Lower lobe of right lung (tissue), 2 donors: ENCODE data around the gene HOXD9. TPM values are rescaled to one million over a fixed set of nuclear protein-coding genes. Genes with fewer than 3 reads are reported as not detected.
A peak's percentile ranks its signal among the peaks of the same experiment; 100 is the strongest.

Experiments
- ATAC-seq, 2 donors: fragments of 200-7000 bp; cut with Tn5 transposase; one replicate each; pipeline ENCODE4 v1.9.1; 2020 to 2022; ENCODE audit warnings: mild to moderate bottlenecking in 2 of 2, moderate library complexity in 2 of 2
- DNase-seq: peaks from one replicate; pipeline ENCODE4 v3.0.0-alpha.2; 2020
- H3K27ac ChIP-seq: fragments of 200-600 bp; one replicate; pipeline ENCODE4 v1.8.0; 2022
- H3K27me3 ChIP-seq: fragments of 200-600 bp; one replicate; pipeline ENCODE4 v1.8.0; 2022; ENCODE audit warnings: low read depth
- H3K36me3 ChIP-seq: fragments of 200-600 bp; one replicate; pipeline ENCODE4 v1.8.0; 2022; ENCODE audit warnings: mild to moderate bottlenecking
- H3K4me1 ChIP-seq: fragments of 200-600 bp; one replicate; pipeline ENCODE4 v1.8.0; 2022
- H3K4me3 ChIP-seq: fragments of 200-600 bp; one replicate; pipeline ENCODE4 v1.8.0; 2022; ENCODE audit warnings: mild to moderate bottlenecking
- H3K9me3 ChIP-seq: fragments of 200-600 bp; one replicate; pipeline ENCODE4 v1.8.0; 2022
- intact Hi-C: fragments of 100-400 bp; cut with DNase I; formaldehyde crosslinking; loops from one replicate; pipeline ENCODE4 v1.11.0; 2022
- long read RNA-seq: library from polyadenylated mRNA; unstranded; transcript quantifications from one replicate; pipeline ENCODE4 v2.0.0, GENCODE V29; 2021
- total RNA-seq: library from RNA; stranded (reverse); fragmentation: NEBNext Ultra II Directional; extraction: Animal tissue kit (Norgen Biotek cat#: 25700); gene quantifications from one replicate; pipeline ENCODE4 v1.2.1, GENCODE V29; 2021
- TF ChIP-seq, protein P1 (sequence below): fragments of 200-600 bp; IDR thresholded peaks from one replicate; pipeline ENCODE4 v1.8.0; 2022; ENCODE audit warnings: antibody characterized with exemption, mild to moderate bottlenecking
- donor health status: DM: no; HTN: yes; CAD: no; lungs with severe emphysema.

Gene HOXD9
- total RNA-seq: 0.86 TPM
- long read RNA-seq, partial matches to known transcripts: 0 of 2 reads
- long read RNA-seq, other reads (novel, unspliced or antisense): 0 of 2 reads

DNA sequence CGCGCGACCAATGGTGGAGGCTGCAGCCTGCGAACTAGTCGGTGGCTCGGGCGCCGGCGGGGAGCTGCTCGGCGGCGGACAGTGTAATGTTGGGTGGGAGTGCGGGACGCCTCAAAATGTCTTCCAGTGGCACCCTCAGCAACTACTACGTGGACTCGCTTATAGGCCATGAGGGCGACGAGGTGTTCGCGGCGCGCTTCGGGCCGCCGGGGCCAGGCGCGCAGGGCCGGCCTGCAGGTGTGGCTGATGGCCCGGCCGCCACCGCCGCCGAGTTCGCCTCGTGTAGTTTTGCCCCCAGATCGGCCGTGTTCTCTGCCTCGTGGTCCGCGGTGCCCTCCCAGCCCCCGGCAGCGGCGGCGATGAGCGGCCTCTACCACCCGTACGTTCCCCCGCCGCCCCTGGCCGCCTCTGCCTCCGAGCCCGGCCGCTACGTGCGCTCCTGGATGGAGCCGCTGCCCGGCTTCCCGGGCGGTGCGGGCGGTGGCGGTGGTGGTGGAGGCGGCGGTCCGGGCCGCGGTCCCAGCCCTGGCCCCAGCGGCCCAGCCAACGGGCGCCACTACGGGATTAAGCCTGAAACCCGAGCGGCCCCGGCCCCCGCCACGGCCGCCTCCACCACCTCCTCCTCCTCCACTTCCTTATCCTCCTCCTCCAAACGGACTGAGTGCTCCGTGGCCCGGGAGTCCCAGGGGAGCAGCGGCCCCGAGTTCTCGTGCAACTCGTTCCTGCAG is at the start of gene HOXD9:
Gene HOXD9, plus strand, starts transcription at position 37 of the 728 bp plus-strand sequence. Its CDS starts 50 bp downstream, at position 87.
- peak within 1 kb of the TSS; percentile 41 for H3K4me3 ChIP-seq
- ATAC-seq (peak in 1 of 2 donors; percentile 27), DNase-seq (no peak)
- intact Hi-C loops: no loop called here
- peaks cover 98% of the 10 kb centered on the region for H3K27me3 ChIP-seq
- no peaks in the 10 kb centered on the region for H3K9me3 ChIP-seq
- peaks cover 13% of the 10 kb centered on the region for H3K4me1 ChIP-seq
- TF ChIP-seq, protein P1, sequence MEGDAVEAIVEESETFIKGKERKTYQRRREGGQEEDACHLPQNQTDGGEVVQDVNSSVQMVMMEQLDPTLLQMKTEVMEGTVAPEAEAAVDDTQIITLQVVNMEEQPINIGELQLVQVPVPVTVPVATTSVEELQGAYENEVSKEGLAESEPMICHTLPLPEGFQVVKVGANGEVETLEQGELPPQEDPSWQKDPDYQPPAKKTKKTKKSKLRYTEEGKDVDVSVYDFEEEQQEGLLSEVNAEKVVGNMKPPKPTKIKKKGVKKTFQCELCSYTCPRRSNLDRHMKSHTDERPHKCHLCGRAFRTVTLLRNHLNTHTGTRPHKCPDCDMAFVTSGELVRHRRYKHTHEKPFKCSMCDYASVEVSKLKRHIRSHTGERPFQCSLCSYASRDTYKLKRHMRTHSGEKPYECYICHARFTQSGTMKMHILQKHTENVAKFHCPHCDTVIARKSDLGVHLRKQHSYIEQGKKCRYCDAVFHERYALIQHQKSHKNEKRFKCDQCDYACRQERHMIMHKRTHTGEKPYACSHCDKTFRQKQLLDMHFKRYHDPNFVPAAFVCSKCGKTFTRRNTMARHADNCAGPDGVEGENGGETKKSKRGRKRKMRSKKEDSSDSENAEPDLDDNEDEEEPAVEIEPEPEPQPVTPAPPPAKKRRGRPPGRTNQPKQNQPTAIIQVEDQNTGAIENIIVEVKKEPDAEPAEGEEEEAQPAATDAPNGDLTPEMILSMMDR: no peak
- no peaks in the 10 kb centered on the region for H3K36me3 ChIP-seq
- no peak within 1 kb of the TSS for H3K27ac ChIP-seq

DNA sequence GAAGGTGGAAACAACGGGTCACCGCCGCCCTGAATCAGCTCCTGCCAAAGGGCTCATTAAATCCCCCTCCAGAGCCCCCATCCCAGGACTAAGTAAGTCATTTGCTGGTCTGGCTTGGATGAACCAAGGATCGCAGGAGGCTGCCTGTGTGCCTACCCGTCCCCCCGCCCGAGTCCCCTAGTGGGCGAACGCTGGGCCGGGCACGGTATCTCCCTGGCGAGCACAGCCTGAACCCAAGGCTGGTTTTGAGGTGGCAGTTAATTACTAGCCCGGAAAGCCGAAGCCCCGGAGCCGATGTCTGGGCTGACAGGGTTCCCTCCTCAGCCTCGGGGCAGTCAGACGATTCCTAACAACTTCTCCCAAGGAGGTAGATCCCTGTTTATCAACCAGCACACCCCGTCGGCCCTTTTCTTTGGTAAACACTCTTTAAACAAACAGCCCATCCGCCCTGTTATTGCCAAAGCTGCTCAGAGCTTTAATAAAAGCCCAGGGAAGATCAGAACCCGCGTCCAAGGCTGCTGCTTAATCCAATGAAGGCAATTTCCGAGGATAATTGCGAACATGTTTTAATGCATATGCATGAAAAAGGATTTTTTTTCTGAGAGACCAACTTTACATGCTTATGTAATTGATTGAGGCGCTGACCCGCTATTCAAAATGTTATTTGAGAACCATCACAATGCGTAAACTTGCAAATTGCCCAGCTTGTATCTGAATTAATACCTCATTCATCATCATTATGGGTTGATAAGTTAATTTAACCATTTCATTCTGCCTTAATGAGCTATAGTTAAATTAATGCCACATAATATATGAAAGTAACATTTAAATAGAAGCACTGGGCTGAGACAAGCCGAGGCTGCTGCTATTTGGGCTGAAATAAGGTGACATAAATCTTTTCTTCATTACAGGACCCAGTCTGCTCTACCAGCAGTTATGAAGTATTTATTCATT is 49.3 kb upstream of the HOXD9 start:
- DNase-seq (no peak), ATAC-seq (no peak)
- Histone ChIP-seq H3K36me3 (no peaks in the 10 kb centered on the region), H3K27me3 (peaks cover 100% of the 10 kb centered on the region), H3K9me3 (no peaks in the 10 kb centered on the region), H3K4me3 (no peak overlapping the region), H3K4me1 (peaks cover 7% of the 10 kb centered on the region), H3K27ac (no peak overlapping the region)
- TF ChIP-seq, protein P1: no peak
- intact Hi-C loops: no loop called here

DNA sequence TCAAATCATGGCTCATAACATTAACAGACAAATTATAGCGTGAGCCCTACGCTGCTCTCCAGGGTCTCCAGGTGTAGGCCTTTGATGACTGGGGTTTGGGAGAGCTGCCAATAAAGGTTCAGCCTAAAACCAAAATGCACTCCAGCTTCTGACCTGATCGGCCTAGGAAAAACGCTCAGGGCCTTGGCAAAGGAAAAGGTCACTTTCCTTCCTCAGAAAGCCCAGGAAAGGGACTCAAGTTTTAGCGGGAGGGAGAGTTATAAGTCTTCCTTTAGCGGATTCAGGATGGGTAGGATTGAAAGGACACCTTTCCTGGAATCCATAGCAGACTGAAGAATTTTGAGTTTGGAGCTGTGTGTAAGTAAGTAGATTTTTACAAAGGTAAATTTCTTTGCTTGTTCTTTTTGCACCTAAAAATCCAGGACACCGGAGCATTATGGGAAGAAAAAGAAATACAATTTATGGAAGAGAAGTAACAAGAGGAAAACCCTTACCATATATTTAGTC is 47.5 kb upstream of the HOXD9 start:
- Histone ChIP-seq H3K27me3 (peaks cover 100% of the 10 kb centered on the region), H3K36me3 (no peaks in the 10 kb centered on the region), H3K27ac (no peak overlapping the region), H3K4me1 (peaks cover 4% of the 10 kb centered on the region), H3K9me3 (no peaks in the 10 kb centered on the region), H3K4me3 (no peak overlapping the region)
- intact Hi-C loops: no loop called here
- TF ChIP-seq, protein P1: no peak
- ATAC-seq: no peak
- no peak for DNase-seq

DNA sequence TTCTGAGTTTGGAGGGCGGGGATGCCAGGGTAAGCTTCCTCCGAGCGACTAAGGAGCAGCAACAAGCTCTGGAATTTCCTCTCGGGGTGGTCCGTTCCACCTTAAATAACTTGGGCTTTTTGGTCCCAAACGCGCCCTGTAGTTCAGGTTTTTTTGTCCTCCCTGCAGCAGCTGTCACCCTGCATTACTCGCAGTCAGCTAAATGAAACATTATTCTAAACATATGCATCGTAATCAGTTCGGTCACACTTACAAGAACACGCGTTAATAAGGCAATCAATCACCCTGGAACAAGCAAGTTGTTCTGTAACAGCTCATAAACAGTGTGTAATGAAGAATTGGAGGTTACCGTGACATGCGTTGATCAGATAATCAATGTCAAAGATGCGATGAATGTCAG is 47.0 kb upstream of the HOXD9 start:
- TF ChIP-seq, protein P1: no peak
- Histone ChIP-seq H3K4me3 (no peak overlapping the region), H3K4me1 (peaks cover 4% of the 10 kb centered on the region), H3K36me3 (no peaks in the 10 kb centered on the region), H3K27me3 (peaks cover 97% of the 10 kb centered on the region), H3K9me3 (no peaks in the 10 kb centered on the region), H3K27ac (no peak overlapping the region)
- ATAC-seq (no peak), DNase-seq (no peak)
- intact Hi-C loops: no loop called here

DNA sequence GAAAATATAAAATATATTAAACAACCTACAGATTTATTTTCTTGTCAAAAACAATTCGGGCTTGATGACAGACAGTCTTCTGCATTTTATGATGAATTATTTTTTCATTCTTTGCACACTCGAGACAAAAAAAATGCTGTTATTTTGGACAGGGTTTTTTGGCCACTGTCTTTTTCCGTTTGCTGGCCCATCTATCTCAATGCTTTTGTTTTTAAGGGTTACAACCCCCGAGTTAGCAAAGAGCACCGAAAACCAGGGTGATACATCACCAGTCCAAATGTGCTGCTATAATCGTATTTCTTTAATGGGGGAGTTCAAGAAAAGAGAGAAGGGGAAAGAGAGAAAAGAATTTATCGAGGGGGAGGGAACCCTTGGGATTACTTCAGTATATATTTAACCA is 46.5 kb upstream of the HOXD9 start:
- H3K9me3 ChIP-seq: no peaks in the 10 kb centered on the region
- DNase-seq (no peak), ATAC-seq (no peak)
- H3K4me3 ChIP-seq: no peak overlapping the region
- H3K4me1 ChIP-seq: peaks cover 4% of the 10 kb centered on the region
- H3K36me3 ChIP-seq: no peaks in the 10 kb centered on the region
- intact Hi-C loops: no loop called here
- H3K27ac ChIP-seq: no peak overlapping the region
- TF ChIP-seq, protein P1: no peak
- H3K27me3 ChIP-seq: peaks cover 97% of the 10 kb centered on the region
